Mucosa of rectum (tissue), 2 donors: Measurements from ENCODE around the gene AMBP.

Source experiments
- H3K27ac ChIP-seq, 2 donors: one replicate each; pipeline ENCODE4 v1.7.0; 2013; ENCODE audit warnings: inconsistent platforms in 2 of 2, low read depth in 2 of 2, low read length in 2 of 2
- H3K27me3 ChIP-seq, 2 donors: one replicate each; pipeline ENCODE4 v1.7.0; 2013; ENCODE audit warnings: low read length in 2 of 2; ENCODE audit not compliant: control insufficient read depth in 2 of 2, insufficient read depth in 2 of 2
- H3K36me3 ChIP-seq, 2 donors: one replicate each; pipeline ENCODE4 v1.7.0; 2013; ENCODE audit warnings: low read length in 2 of 2; ENCODE audit not compliant: control insufficient read depth in 2 of 2, insufficient read depth in 2 of 2
- H3K4me1 ChIP-seq, 2 donors: one replicate each; pipeline ENCODE4 v1.7.0; 2013; ENCODE audit warnings: low read length in 2 of 2, mild to moderate bottlenecking in 1 of 2; ENCODE audit not compliant: control insufficient read depth in 2 of 2, insufficient read depth in 2 of 2
- H3K4me3 ChIP-seq, 2 donors: one replicate each; pipeline ENCODE4 v1.7.0; 2013; ENCODE audit warnings: low read length in 2 of 2
- H3K9ac ChIP-seq, 2 donors: one replicate each; pipeline ENCODE4 v1.7.0; 2013; ENCODE audit warnings: low read length in 2 of 2, low read depth in 1 of 2, mild to moderate bottlenecking in 1 of 2
- H3K9me3 ChIP-seq, 2 donors: one replicate each; pipeline ENCODE4 v1.7.0; 2013; ENCODE audit warnings: low read length in 2 of 2; ENCODE audit not compliant: control insufficient read depth in 2 of 2
- donor health status: healthy.
- donor health status: Normal muscosa, but diverticular disease.

The AMBP gene

GRCh38 chr9:114078021-114078780 is at the start of gene AMBP:
Gene AMBP, minus strand, starts transcription at chr9:114078300. Its CDS starts 91 bp downstream, at chr9:114078209.
- Histone ChIP-seq H3K4me1 (peaks cover 28 to 42% of the 10 kb centered on the region in 2 donors), H3K27ac (no peak within 1 kb of the TSS), H3K36me3 (no peaks in the 10 kb centered on the region), H3K9me3 (no peaks in the 10 kb centered on the region), H3K27me3 (no peaks in the 10 kb centered on the region), H3K4me3 (no peak within 1 kb of the TSS), H3K9ac (peak within 1 kb of the TSS in 1 of 2 donors; percentile 45)

- H3K9ac ChIP-seq, result no peak overlapping the region
- no peak overlapping the region for H3K27ac ChIP-seq
- no peaks in the 10 kb centered on the region for H3K36me3 ChIP-seq
- peaks cover 0 to 7% of the 10 kb centered on the region in 2 donors for H3K9me3 ChIP-seq
- no peaks in the 10 kb centered on the region for H3K27me3 ChIP-seq
- H3K4me3 ChIP-seq, result no peak overlapping the region
- H3K4me1 ChIP-seq, result no peaks in the 10 kb centered on the region
These were observed 48.4 kb upstream of the AMBP start for GRCh38 chr9:114126247-114127060.

GRCh38 chr9:114125476-114126013 is 47.4 kb upstream of the AMBP start:
- Histone ChIP-seq H3K9ac (no peak overlapping the region), H3K9me3 (peaks cover 0 to 7% of the 10 kb centered on the region in 2 donors), H3K27ac (no peak overlapping the region), H3K27me3 (no peaks in the 10 kb centered on the region), H3K4me3 (no peak overlapping the region), H3K36me3 (no peaks in the 10 kb centered on the region), H3K4me1 (peaks cover 0 to under 1% of the 10 kb centered on the region in 2 donors)

GRCh38 chr9:114124666-114125475 is 46.8 kb upstream of the AMBP start:
- Histone ChIP-seq H3K9ac (no peak overlapping the region), H3K9me3 (peaks cover 0 to 7% of the 10 kb centered on the region in 2 donors), H3K27me3 (no peaks in the 10 kb centered on the region), H3K4me1 (peaks cover 5 to 7% of the 10 kb centered on the region in 2 donors), H3K36me3 (no peaks in the 10 kb centered on the region), H3K4me3 (no peak overlapping the region), H3K27ac (no peak overlapping the region)

GRCh38 chr9:114124138-114124537 is 46.0 kb upstream of the AMBP start:
- Histone ChIP-seq H3K9me3 (peaks cover 0 to 7% of the 10 kb centered on the region in 2 donors), H3K4me1 (peaks cover 8 to 12% of the 10 kb centered on the region in 2 donors), H3K27me3 (no peaks in the 10 kb centered on the region), H3K4me3 (no peak overlapping the region), H3K9ac (no peak overlapping the region), H3K27ac (no peak overlapping the region), H3K36me3 (no peaks in the 10 kb centered on the region)

- Histone ChIP-seq H3K4me1 (peaks cover 8 to 13% of the 10 kb centered on the region in 2 donors), H3K9me3 (peaks cover 0 to 7% of the 10 kb centered on the region in 2 donors), H3K9ac (no peak overlapping the region), H3K27ac (no peak overlapping the region), H3K4me3 (no peak overlapping the region), H3K36me3 (no peaks in the 10 kb centered on the region), H3K27me3 (no peaks in the 10 kb centered on the region)
These were observed 45.2 kb upstream of the AMBP start for GRCh38 chr9:114123031-114123977.

GRCh38 chr9:114122136-114123027 is 44.3 kb upstream of the AMBP start:
- no peaks in the 10 kb centered on the region for H3K36me3 ChIP-seq
- H3K4me3 ChIP-seq, result no peak overlapping the region
- H3K9ac ChIP-seq, result no peak overlapping the region
- no peak overlapping the region for H3K27ac ChIP-seq
- H3K27me3 ChIP-seq, result no peaks in the 10 kb centered on the region
- peaks cover 0 to 3% of the 10 kb centered on the region in 2 donors for H3K9me3 ChIP-seq
- peaks cover 8 to 13% of the 10 kb centered on the region in 2 donors for H3K4me1 ChIP-seq

GRCh38 chr9:114121227-114122135 is 43.4 kb upstream of the AMBP start:
- no peak overlapping the region for H3K9ac ChIP-seq

More at GRCh38 chr9:114121227-114122135, 43.4 kb upstream of the AMBP start:
- H3K4me1 ChIP-seq, result peaks cover 8 to 13% of the 10 kb centered on the region in 2 donors
- H3K27ac ChIP-seq, result no peak overlapping the region
- peaks cover 0 to under 1% of the 10 kb centered on the region in 2 donors for H3K27me3 ChIP-seq
- no peaks in the 10 kb centered on the region for H3K36me3 ChIP-seq
- H3K9me3 ChIP-seq, result no peaks in the 10 kb centered on the region
- no peak overlapping the region for H3K4me3 ChIP-seq
